Testis (tissue), 3 donors: ENCODE results near the gene ING4. TPM values are rescaled to one million over a fixed set of nuclear protein-coding genes. Genes with fewer than 3 reads are reported as not detected.

Experiments used
- DNase-seq: peaks from one replicate; pipeline ENCODE4 v3.0.0-alpha.2; 2019
- H3K27ac ChIP-seq, 2 donors: fragments of 200-600 bp; sonication (generic); one replicate each; pipeline ENCODE4 v1.5.1; 2019
- H3K27me3 ChIP-seq: fragments of 200-600 bp; sonication (generic); one replicate; pipeline ENCODE4 v1.5.1; 2019
- H3K36me3 ChIP-seq: fragments of 200-600 bp; sonication (generic); one replicate; pipeline ENCODE4 v1.5.1; 2017; ENCODE audit warnings: low read depth; ENCODE audit errors: missing control alignments
- H3K4me1 ChIP-seq: fragments of 200-600 bp; sonication (generic); one replicate; pipeline ENCODE4 v1.5.1; 2019
- H3K4me3 ChIP-seq, 2 donors: fragments of 200-600 bp; sonication (generic); one replicate each; pipeline ENCODE4 v1.5.1; 2017 to 2019
- H3K9me3 ChIP-seq: fragments of 200-600 bp; sonication (generic); one replicate; pipeline ENCODE4 v1.5.1; 2017
- CTCF ChIP-seq, 3 experiments: fragments of 450-650 bp in 2 of 3; fragments of 200-600 bp in 1 of 3; sonication (generic) in 1 of 3; IDR thresholded peaks; one replicate each; pipeline ENCODE4 v1.5.1; 2016 to 2019; ENCODE audit warnings: antibody characterized with exemption in 3 of 3, mild to moderate bottlenecking in 2 of 3, moderate library complexity in 1 of 3
- POLR2A ChIP-seq: fragments of 450-650 bp; IDR thresholded peaks from one replicate; pipeline ENCODE4 v1.6.1; 2017; ENCODE audit warnings: antibody characterized with exemption, mild to moderate bottlenecking, moderate library complexity
- WGBS, 2 donors: methylation state at CpG; one replicate each; pipeline ENCODE4 v1.1.5; 2018; 5-methylcytosine and 5-hydroxymethylcytosine counted together
- intact Hi-C: fragments of 100-400 bp; cut with DNase I; formaldehyde crosslinking; loops from one replicate; pipeline ENCODE4 v1.15.1; 2023; ENCODE audit warnings: low total_unique reads
- polyA plus RNA-seq: library from polyadenylated mRNA; stranded (reverse); fragments of 350-450 nt; fragmentation: Illumina TruSeq; extraction: RNeasy Lipid Tissue Mini Kit (QIAGEN cat#74804); gene quantifications from one replicate; pipeline ENCODE4 v1.2.3, GENCODE V29; 2014; ENCODE audit warnings: low read depth, low replicate concordance; ENCODE audit not compliant: insufficient read depth
- total RNA-seq, 2 donors: library from RNA; depleted of rRNA; stranded (reverse); fragments of >200 nt; gene quantifications; one replicate each; pipeline ENCODE4 v1.2.3, GENCODE V29; 2016

Gene ING4
- total and polyA plus RNA-seq, 3 donors from 2014 or later, result 48.1 to 63.0 (median 58.3) TPM

GRCh38 chr12:6694701-6695100, 31.8 kb upstream of the ING4 start:
- Histone ChIP-seq H3K27ac (no peak overlapping the region), H3K27me3 (no peaks in the 10 kb centered on the region), H3K36me3 (no peaks in the 10 kb centered on the region), H3K9me3 (no peaks in the 10 kb centered on the region), H3K4me1 (peaks cover 5% of the 10 kb centered on the region), H3K4me3 (no peak overlapping the region)
- WGBS, 2 donors, result 83% methylated on average over 9 of the region's 9 CpGs
- intact Hi-C loops, result no loop called here
- DNase-seq, result no peak
- TF ChIP-seq CTCF (IDR thresholded peaks at IDR 0.05), result no peak
- no peak for TF ChIP-seq POLR2A

GRCh38 chr12:6693832-6694355, 31.0 kb upstream of the ING4 start:
- intact Hi-C loops, result no loop called here
- TF ChIP-seq POLR2A (no peak), CTCF (IDR thresholded peaks at IDR 0.05) (no peak)
- Histone ChIP-seq H3K4me1 (peaks cover 5% of the 10 kb centered on the region), H3K36me3 (no peaks in the 10 kb centered on the region), H3K4me3 (no peak overlapping the region), H3K27me3 (no peaks in the 10 kb centered on the region), H3K9me3 (no peaks in the 10 kb centered on the region), H3K27ac (no peak overlapping the region)
- 60 to 64% methylated on average over 4 of the region's 4 CpGs for WGBS, 2 donors
- DNase-seq, result no peak

GRCh38 chr12:6692888-6693287, 30.0 kb upstream of the ING4 start:
- 59 to 62% methylated on average over 2 of the region's 2 CpGs for WGBS, 2 donors
- Histone ChIP-seq H3K4me3 (no peak overlapping the region), H3K9me3 (no peaks in the 10 kb centered on the region), H3K36me3 (no peaks in the 10 kb centered on the region), H3K27me3 (no peaks in the 10 kb centered on the region), H3K27ac (no peak overlapping the region), H3K4me1 (peaks cover 11% of the 10 kb centered on the region)
- intact Hi-C loops, result no loop called here
- no peak for DNase-seq
- TF ChIP-seq POLR2A, result no peak
- TF ChIP-seq CTCF (IDR thresholded peaks at IDR 0.05), result no peak

GRCh38 chr12:6691473-6691872, 28.6 kb upstream of the ING4 start:
- Histone ChIP-seq H3K4me1 (peaks cover 22% of the 10 kb centered on the region), H3K27ac (no peak overlapping the region), H3K4me3 (no peak overlapping the region), H3K9me3 (no peaks in the 10 kb centered on the region), H3K27me3 (no peaks in the 10 kb centered on the region), H3K36me3 (no peaks in the 10 kb centered on the region)
- 74 to 77% methylated on average over 4 of the region's 4 CpGs for WGBS, 2 donors
- TF ChIP-seq CTCF (IDR thresholded peaks at IDR 0.05) (no peak), POLR2A (no peak)
- intact Hi-C loops, result no loop called here
- no peak for DNase-seq
